H9 (cell line): ENCODE measurements around the gene F5. TPM values are rescaled to one million over a fixed set of nuclear protein-coding genes. Genes with fewer than 3 reads are reported as not detected.

Experiments used
- DNase-seq: peaks from one replicate; pipeline ENCODE4 v3.0.0-alpha.2; 2017
- H2AFZ ChIP-seq: one replicate; pipeline ENCODE4 v1.6.1; 2013; ENCODE audit warnings: mild to moderate bottlenecking, low read length, control low read depth, moderate library complexity
- H2AK5ac ChIP-seq: 2 replicates; pipeline ENCODE4 v1.6.1; 2013; ENCODE audit warnings: low read length, control low read depth, mixed read lengths; ENCODE audit not compliant: insufficient read length
- H2BK120ac ChIP-seq: one replicate; pipeline ENCODE4 v1.6.1; 2013; ENCODE audit warnings: low read depth, mild to moderate bottlenecking, low read length, control low read depth, inconsistent platforms; ENCODE audit not compliant: poor library complexity, severe bottlenecking
- H2BK12ac ChIP-seq: 2 replicates; pipeline ENCODE4 v1.6.1; 2013; ENCODE audit warnings: low read length, control low read depth, mixed read lengths, low read depth; ENCODE audit not compliant: insufficient read length
- H2BK15ac ChIP-seq: 2 replicates; pipeline ENCODE4 v1.6.1; 2013; ENCODE audit warnings: low read depth, low read length, control low read depth
- H2BK20ac ChIP-seq: one replicate; pipeline ENCODE4 v1.6.1; 2013; ENCODE audit warnings: low read depth, mild to moderate bottlenecking, low read length, control low read depth, inconsistent platforms; ENCODE audit not compliant: poor library complexity, severe bottlenecking
- H2BK5ac ChIP-seq: 2 replicates; pipeline ENCODE4 v1.6.1; 2013; ENCODE audit warnings: low read length, control low read depth, mixed read lengths; ENCODE audit not compliant: insufficient read length
- H3K14ac ChIP-seq: 2 replicates; pipeline ENCODE4 v1.6.1; 2013; ENCODE audit warnings: low read length, control low read depth; ENCODE audit not compliant: insufficient read depth
- H3K18ac ChIP-seq: 2 replicates; pipeline ENCODE4 v1.6.1; 2013; ENCODE audit warnings: low read depth, mild to moderate bottlenecking, mixed read lengths, low read length, control low read depth; ENCODE audit not compliant: insufficient read length
- H3K23ac ChIP-seq: 2 replicates; pipeline ENCODE4 v1.6.1; 2013; ENCODE audit warnings: low read length, control low read depth, mixed read lengths, low read depth; ENCODE audit not compliant: insufficient read length
- H3K23me2 ChIP-seq: 2 replicates; pipeline ENCODE4 v1.6.1; 2013; ENCODE audit warnings: low read depth, mild to moderate bottlenecking, mixed read lengths, low read length, control low read depth; ENCODE audit not compliant: insufficient read length, poor library complexity, severe bottlenecking
- H3K27ac ChIP-seq: 2 replicates; pipeline ENCODE4 v1.5.1; 2013; ENCODE audit warnings: low read length, control low read depth, mixed read lengths, low read depth; ENCODE audit not compliant: insufficient read length
- H3K27me3 ChIP-seq: 2 replicates; pipeline ENCODE4 v1.6.1; 2013; ENCODE audit warnings: low read length, control low read depth, inconsistent platforms; ENCODE audit not compliant: insufficient read depth
- H3K4ac ChIP-seq: 2 replicates; pipeline ENCODE4 v1.6.1; 2013; ENCODE audit warnings: low read depth, mild to moderate bottlenecking, control low read depth, inconsistent platforms, low read length, moderate library complexity
- H3K4me1 ChIP-seq: 2 replicates; pipeline ENCODE4 v1.6.1; 2013; ENCODE audit warnings: low read length, control low read depth, inconsistent platforms; ENCODE audit not compliant: insufficient read depth
- H3K4me2 ChIP-seq: 2 replicates; pipeline ENCODE4 v1.6.1; 2013; ENCODE audit warnings: low read length, control low read depth, mixed read lengths; ENCODE audit not compliant: insufficient read length, insufficient read depth
- H3K56ac ChIP-seq: 2 replicates; pipeline ENCODE4 v1.6.1; 2013; ENCODE audit warnings: low read depth, mild to moderate bottlenecking, mixed read lengths, low read length, control low read depth; ENCODE audit not compliant: insufficient read length
- H3K79me1 ChIP-seq: 2 replicates; pipeline ENCODE4 v1.6.1; 2013; ENCODE audit warnings: low read depth, mild to moderate bottlenecking, moderate library complexity, low read length, control low read depth, inconsistent platforms; ENCODE audit not compliant: insufficient read depth, poor library complexity, severe bottlenecking
- H3K79me2 ChIP-seq: 2 replicates; pipeline ENCODE4 v1.6.1; 2013; ENCODE audit warnings: low read length, control low read depth, inconsistent platforms; ENCODE audit not compliant: insufficient read depth
- H3K9ac ChIP-seq: 2 replicates; pipeline ENCODE4 v1.6.1; 2013; ENCODE audit warnings: low read length, control low read depth, mixed read lengths; ENCODE audit not compliant: insufficient read length; ENCODE audit errors: extremely low read depth
- H3K9me3 ChIP-seq: one replicate; pipeline ENCODE4 v1.6.1; 2013; ENCODE audit warnings: low read depth, low read length, inconsistent platforms; ENCODE audit not compliant: control insufficient read depth
- H3T11ph ChIP-seq: one replicate; pipeline ENCODE4 v1.6.1; 2013; ENCODE audit warnings: mild to moderate bottlenecking, low read length, control low read depth, inconsistent platforms
- H4K20me1 ChIP-seq: one replicate; pipeline ENCODE4 v1.6.1; 2013; ENCODE audit not compliant: control insufficient read depth, insufficient read length, insufficient read depth
- H4K5ac ChIP-seq: 2 replicates; pipeline ENCODE4 v1.6.1; 2013; ENCODE audit warnings: low read depth, mild to moderate bottlenecking, mixed read lengths, low read length, control low read depth; ENCODE audit not compliant: insufficient read length
- H4K8ac ChIP-seq: replicated peaks from 2 replicates; pipeline ENCODE4 v1.6.1; 2013; ENCODE audit warnings: low read length, control low read depth, mixed read lengths, low read depth; ENCODE audit not compliant: insufficient read length
- H4K91ac ChIP-seq: 2 replicates; pipeline ENCODE4 v1.6.1; 2013; ENCODE audit warnings: low read depth, mild to moderate bottlenecking, moderate library complexity, mixed read lengths, low read length, control low read depth; ENCODE audit not compliant: insufficient read length
- H3K27ac Mint-ChIP-seq, 3 experiments: 2 replicates in 2 of 3; 3 replicates in 1 of 3; pipeline ENCODE4 v1.8.0; 2020 to 2021; ENCODE audit warnings: mixed read lengths in 3 of 3, mild to moderate bottlenecking in 1 of 3, moderate library complexity in 1 of 3
- H3K27me3 Mint-ChIP-seq: 2 replicates; pipeline ENCODE4 v1.8.0; 2021; ENCODE audit warnings: low read depth, mild to moderate bottlenecking, moderate library complexity, mixed read lengths
- H3K36me3 Mint-ChIP-seq, 3 experiments: 2 replicates in 2 of 3; 3 replicates in 1 of 3; pipeline ENCODE4 v1.8.0; 2020 to 2021; ENCODE audit warnings: low read depth in 3 of 3, mixed read lengths in 3 of 3; ENCODE audit not compliant: insufficient read depth in 1 of 3
- H3K4me1 Mint-ChIP-seq, 2 experiments: 2 replicates each; pipeline ENCODE4 v1.8.0; 2020; ENCODE audit warnings: mixed read lengths in 2 of 2
- H3K4me3 Mint-ChIP-seq, 2 experiments: 2 replicates in 1 of 2; 3 replicates in 1 of 2; pipeline ENCODE4 v1.8.0; 2020 to 2021; ENCODE audit warnings: mild to moderate bottlenecking in 2 of 2, mixed read lengths in 2 of 2, moderate library complexity in 1 of 2
- H3K9me3 Mint-ChIP-seq, 2 experiments: 2 replicates in 1 of 2; 3 replicates in 1 of 2; pipeline ENCODE4 v1.8.0; 2020; ENCODE audit warnings: mild to moderate bottlenecking in 2 of 2, mixed read lengths in 2 of 2, moderate library complexity in 1 of 2
- CTCF ChIP-seq: fragments of 200-600 bp; sonication (generic); conservative IDR thresholded peaks from 3 replicates; pipeline ENCODE4 v1.8.0; 2021; ENCODE audit warnings: antibody characterized with exemption, mild to moderate bottlenecking
- total RNA-seq: library from RNA; stranded (reverse); gene quantifications from 2 replicates; pipeline ENCODE4 v1.2.1, GENCODE V29; 2021

The F5 gene
- total RNA-seq, 1 experiment from 2014 or later, result 0.04 TPM

- H3K23ac ChIP-seq, result no peak overlapping the region
- H3K9me3 ChIP-seq, result no peaks in the 10 kb centered on the region
- no peak overlapping the region for H2BK120ac ChIP-seq
- H4K8ac ChIP-seq, result no peak overlapping the region
- H3K4me1 Mint-ChIP-seq, result no peaks in the 10 kb centered on the region; a peak in 1 of 4 replicates
- no peak for TF ChIP-seq CTCF
- no peak overlapping the region for H2BK12ac ChIP-seq
- peaks cover 0 to 4% (median 0%) of the 10 kb centered on the region in 3 experiments; a peak in 1 of 7 replicates for H3K36me3 Mint-ChIP-seq
- no peak overlapping the region for H3K4me2 ChIP-seq
- DNase-seq, result no peak
- H3K27me3 ChIP-seq, result no peaks in the 10 kb centered on the region
- H4K5ac ChIP-seq, result no peak overlapping the region
- no peak overlapping the region for H3K27ac ChIP-seq
- H3K4me1 ChIP-seq, result no peaks in the 10 kb centered on the region
- no peak overlapping the region for H2BK20ac ChIP-seq
- H3K23me2 ChIP-seq, result no peaks in the 10 kb centered on the region
- no peak overlapping the region for H3K9ac ChIP-seq
- H2BK15ac ChIP-seq, result no peak overlapping the region
- peaks cover 8 to 15% of the 10 kb centered on the region in 2 experiments; a peak in 4 of 5 replicates for H3K9me3 Mint-ChIP-seq
- H3T11ph ChIP-seq, result no peak overlapping the region
- H3K79me1 ChIP-seq, result no peaks in the 10 kb centered on the region
- no peak overlapping the region for H4K91ac ChIP-seq
- H3K4me3 Mint-ChIP-seq, result no peak overlapping the region
- no peak overlapping the region for H2AK5ac ChIP-seq
- no peaks in the 10 kb centered on the region for H4K20me1 ChIP-seq
- no peaks in the 10 kb centered on the region for H3K79me2 ChIP-seq
- H3K27ac Mint-ChIP-seq, result no peak overlapping the region
- no peak overlapping the region for H3K14ac ChIP-seq
- H3K18ac ChIP-seq, result no peak overlapping the region
- no peak overlapping the region for H3K56ac ChIP-seq
- no peak overlapping the region for H2BK5ac ChIP-seq
- peaks cover 6% of the 10 kb centered on the region for H3K27me3 Mint-ChIP-seq
- H3K4ac ChIP-seq, result no peak overlapping the region
- no peak overlapping the region for H2AFZ ChIP-seq
These were observed 22.6 kb downstream of the F5 start for GRCh38 chr1:169563650-169564049.
